ENCODE data around the gene MRPS27. TPM values are rescaled to one million over a fixed set of nuclear protein-coding genes. Genes with fewer than 3 reads are reported as not detected.

Gene MRPS27
- polyA plus RNA-seq, 2 of the 4 experiments (the other 2 are of a cell fraction), result 81.0 to 141 TPM

GRCh38 chr5:72267685-72268084, 52.4 kb downstream of the MRPS27 start:
- CTCF ChIA-PET, result interaction anchor here (1.0 to 1.6 kb wide), 3 partner anchors 36 to 485 kb away, joined by 3 to 4 read pairs (median 4); no protein-coding TSS in a partner anchor
- ATAC-seq (no peak), DNase-seq (ENCODE audit: low read depth in 1 of 2, low spot score in 1 of 2) (no peak), FAIRE-seq (no peak)
- H3K4me1 ChIP-seq, result peaks cover 19% of the 10 kb centered on the region
- no peak overlapping the region for H3K27ac ChIP-seq
- H3K9me3 ChIP-seq, result no peaks in the 10 kb centered on the region
- POLR2A ChIA-PET, result no interaction called here
- no peak overlapping the region for H3K4me3 ChIP-seq
- TF ChIP-seq RCOR1 (IDR thresholded peaks at IDR 0.05; ENCODE audit: low read depth, low read length) (no peak), ATOH8 (CRISPR knock-in tag; IDR thresholded peaks at IDR 0.05; ENCODE audit: low read depth) (no peak), FOXS1 (CRISPR knock-in tag; IDR thresholded peaks at IDR 0.05) (no peak)
- no peak overlapping the region for H3K4me2 ChIP-seq

GRCh38 chr5:72266862-72267261, 53.2 kb downstream of the MRPS27 start:
- ChIA-PET POLR2A (no interaction called here), CTCF (interaction anchor here (1.2 kb wide), 1 partner anchor 14 kb away, joined by 4 read pairs; no protein-coding TSS in a partner anchor)
- Histone ChIP-seq H3K4me1 (peaks cover 19% of the 10 kb centered on the region), H3K4me3 (no peak overlapping the region), H3K27ac (no peak overlapping the region), H3K9me3 (no peaks in the 10 kb centered on the region), H3K4me2 (no peak overlapping the region)
- no peak for DNase-seq (ENCODE audit: low read depth in 1 of 2, low spot score in 1 of 2)
- no peak for ATAC-seq
- WGBS (ENCODE audit: missing lambda C conversion rate), result 93% methylated on average over 2 of the region's 2 CpGs
- FAIRE-seq, result no peak
- no peak for TF ChIP-seq POLR2A (IDR thresholded peaks at IDR 0.05; ENCODE audit: low read length)
- no peak for TF ChIP-seq MAZ (IDR thresholded peaks at IDR 0.05; ENCODE audit: borderline replicate concordance, low read depth, low read length)
- no peak for TF ChIP-seq FOXS1 (CRISPR knock-in tag; IDR thresholded peaks at IDR 0.05)
- no peak for TF ChIP-seq HMGXB4 (CRISPR knock-in tag; IDR thresholded peaks at IDR 0.05; ENCODE audit: borderline replicate concordance)

- H3K27ac ChIP-seq, result no peak overlapping the region; a peak in 1 of 6 replicates
- H3K4me3 ChIP-seq, result no peak overlapping the region
- WGBS (ENCODE audit: missing lambda C conversion rate), result 93% methylated on average over 5 of the region's 5 CpGs
- FAIRE-seq (no peak), DNase-seq (ENCODE audit: low read depth in 1 of 2, low spot score in 1 of 2) (no peak), ATAC-seq (no peak)
- H3K9me3 ChIP-seq, result no peaks in the 10 kb centered on the region
- ChIA-PET POLR2A (no interaction called here), CTCF (interaction anchor here (1.2 to 2.6 kb wide), 2 partner anchors 15 to 44 kb away, joined by 4 to 7 read pairs; no protein-coding TSS in a partner anchor)
- no peak for TF ChIP-seq EP300 (IDR thresholded peaks at IDR 0.05)
- TF ChIP-seq FOSB (CRISPR knock-in tag; IDR thresholded peaks at IDR 0.05), result no peak
- TF ChIP-seq POLR2A (IDR thresholded peaks at IDR 0.05; ENCODE audit: low read length), result no peak
- no peak overlapping the region for H3K4me2 ChIP-seq
- H3K4me1 ChIP-seq, result peaks cover 19% of the 10 kb centered on the region
Measured at GRCh38 chr5:72265032-72265877, 54.8 kb downstream of the MRPS27 start.

GRCh38 chr5:72256536-72256935, 63.5 kb downstream of the MRPS27 start:
- WGBS (ENCODE audit: missing lambda C conversion rate), result 95% methylated on average over 2 of the region's 2 CpGs
- ATAC-seq, result no peak
- CTCF ChIA-PET, result no interaction called here
- FAIRE-seq, result peak; percentile 65
- Histone ChIP-seq H3K9me3 (no peaks in the 10 kb centered on the region), H3K4me1 (peaks cover 36% of the 10 kb centered on the region), H3K27ac (peak overlapping the region in 1 of 2 experiments; percentile 40; a peak in 2 of 6 replicates), H3K4me2 (no peak overlapping the region), H3K4me3 (no peak overlapping the region)
- no peak for TF ChIP-seq CBX8 (IDR thresholded peaks at IDR 0.05)
- TF ChIP-seq SREBF2 (IDR thresholded peaks at IDR 0.05), result no peak
- no peak for TF ChIP-seq NPAS2 (CRISPR knock-in tag; IDR thresholded peaks at IDR 0.05; ENCODE audit: borderline replicate concordance)
- TF ChIP-seq E2F6 (IDR thresholded peaks at IDR 0.05; ENCODE audit: borderline replicate concordance, low read depth), result no peak
- no peak for TF ChIP-seq REST (IDR thresholded peaks at IDR 0.05)
- no peak for DNase-seq (ENCODE audit: low read depth in 1 of 2, low spot score in 1 of 2)
- POLR2A ChIA-PET, result no interaction called here
